CD14-positive monocyte (primary cell): Measurements from ENCODE around the gene EEIG1. TPM values are rescaled to one million over a fixed set of nuclear protein-coding genes. Genes with fewer than 3 reads are reported as not detected.

Experiments
- DNase-seq, 3 donors: peaks; one replicate each; pipeline ENCODE4 v3.0.0-alpha.2; 2011 to 2022
- H2AFZ ChIP-seq: 2 replicates; pipeline ENCODE4 v1.6.0; 2012; ENCODE audit warnings: mild to moderate bottlenecking, low read depth, low read length, inconsistent platforms; ENCODE audit not compliant: insufficient read depth, poor library complexity, severe bottlenecking
- H3K27ac ChIP-seq, 2 donors: 1 replicate in 1 of 2; 2 replicates in 1 of 2; pipeline ENCODE4 v1.5.1; 2012 to 2013; ENCODE audit warnings: low read length in 2 of 2, control low read depth in 1 of 2, inconsistent platforms in 1 of 2, low read depth in 1 of 2, mild to moderate bottlenecking in 1 of 2
- H3K27me3 ChIP-seq, 2 donors: one replicate each; pipeline versions ENCODE4 v1.6.0 to v1.6.1; 2011 to 2013; ENCODE audit warnings: low read length in 2 of 2; ENCODE audit not compliant: control insufficient read depth in 2 of 2, insufficient read depth in 2 of 2
- H3K36me3 ChIP-seq, 2 donors: replicated peaks in 1 of 2; 1 replicate in 1 of 2; 2 replicates in 1 of 2; pipeline versions ENCODE4 v1.5.1 to v1.6.1; 2012 to 2013; ENCODE audit warnings: low read length in 2 of 2, control low read depth in 1 of 2, inconsistent platforms in 1 of 2, mild to moderate bottlenecking in 1 of 2; ENCODE audit not compliant: insufficient read depth in 2 of 2, control insufficient read depth in 1 of 2
- H3K4me1 ChIP-seq, 2 donors: 1 replicate in 1 of 2; 2 replicates in 1 of 2; pipeline versions ENCODE4 v1.5.1 to v1.6.1; 2012 to 2013; ENCODE audit warnings: low read length in 2 of 2, control low read depth in 1 of 2, inconsistent platforms in 1 of 2, mild to moderate bottlenecking in 1 of 2, moderate library complexity in 1 of 2; ENCODE audit not compliant: insufficient read depth in 2 of 2, control insufficient read depth in 1 of 2
- H3K4me2 ChIP-seq: replicated peaks from 2 replicates; pipeline ENCODE3; 2012; ENCODE audit warnings: low read length, moderate library complexity, mild to moderate bottlenecking; ENCODE audit not compliant: poor library complexity, severe bottlenecking; ENCODE audit errors: extremely low read depth
- H3K4me3 ChIP-seq, 3 experiments: fragments of 200-600 bp in 1 of 3; sonication (generic) in 1 of 3; replicated peaks in 1 of 3; 1 replicate in 2 of 3; 2 replicates in 1 of 3; pipeline ENCODE4 v1.5.1; 2011 to 2013; ENCODE audit warnings: low read length in 3 of 3, mild to moderate bottlenecking in 3 of 3, control low read depth in 2 of 3, low read depth in 2 of 3, inconsistent platforms in 1 of 3, moderate library complexity in 1 of 3
- H3K79me2 ChIP-seq: 2 replicates; pipeline ENCODE4 v1.6.0; 2012; ENCODE audit warnings: mild to moderate bottlenecking, control low read depth, inconsistent platforms, low read length, moderate library complexity; ENCODE audit not compliant: insufficient read depth
- H3K9ac ChIP-seq: 2 replicates; pipeline ENCODE4 v1.6.0; 2017; ENCODE audit warnings: low read length, mild to moderate bottlenecking; ENCODE audit not compliant: insufficient read depth, poor library complexity, severe bottlenecking
- H3K9me3 ChIP-seq, 2 donors: replicated peaks in 1 of 2; 1 replicate in 1 of 2; 2 replicates in 1 of 2; pipeline versions ENCODE4 v1.5.1 to v1.6.1; 2012 to 2013; ENCODE audit warnings: low read length in 2 of 2, control low read depth in 1 of 2; ENCODE audit not compliant: control insufficient read depth in 1 of 2, insufficient read depth in 1 of 2
- H4K20me1 ChIP-seq: 2 replicates; pipeline ENCODE4 v1.6.0; 2012; ENCODE audit warnings: mild to moderate bottlenecking, low read length, control low read depth, moderate library complexity; ENCODE audit not compliant: insufficient read depth
- H3K27ac Mint-ChIP-seq, 7 donors: one replicate each; pipeline ENCODE4 v1.8.0; 2020; ENCODE audit warnings: mild to moderate bottlenecking in 7 of 7, mixed read lengths in 7 of 7, moderate library complexity in 6 of 7, inconsistent platforms in 2 of 7
- H3K27me3 Mint-ChIP-seq, 3 donors: one replicate each; pipeline ENCODE4 v1.8.0; 2021 to 2022; ENCODE audit warnings: low read depth in 3 of 3, mild to moderate bottlenecking in 3 of 3, mixed read lengths in 3 of 3, moderate library complexity in 3 of 3, inconsistent platforms in 1 of 3
- H3K36me3 Mint-ChIP-seq, 2 donors: one replicate each; pipeline ENCODE4 v1.8.0; 2020; ENCODE audit warnings: mixed read lengths in 2 of 2, inconsistent platforms in 1 of 2, mild to moderate bottlenecking in 1 of 2
- H3K4me1 Mint-ChIP-seq: one replicate; pipeline ENCODE4 v1.8.0; 2020; ENCODE audit warnings: mild to moderate bottlenecking, mixed read lengths
- H3K4me3 Mint-ChIP-seq, 2 donors: one replicate each; pipeline ENCODE4 v1.8.0; 2020; ENCODE audit warnings: mild to moderate bottlenecking in 2 of 2, mixed read lengths in 2 of 2, moderate library complexity in 1 of 2
- H3K9me3 Mint-ChIP-seq, 7 donors: one replicate each; pipeline ENCODE4 v1.8.0; 2020 to 2022; ENCODE audit warnings: mixed read lengths in 7 of 7, mild to moderate bottlenecking in 6 of 7, moderate library complexity in 6 of 7, inconsistent platforms in 2 of 7
- WGBS: methylation state at CpG from one replicate; pipeline ENCODE4 v1.1.5; 2013; ENCODE audit warnings: missing lambda C conversion rate; ENCODE audit not compliant: insufficient coverage; 5-methylcytosine and 5-hydroxymethylcytosine counted together
- intact Hi-C, 2 donors: fragments of 100-400 bp; cut with micrococcal nuclease; formaldehyde crosslinking; loops; one replicate each; pipeline versions ENCODE4 v1.15.0 to v1.15.1; 2023
- polyA plus RNA-seq, 3 donors: library from polyadenylated mRNA; depleted of rRNA in 1 of 3; unstranded in 2 of 3; stranded (reverse) in 1 of 3; fragments of 300-500 nt in 2 of 3; fragments of >200 nt in 1 of 3; fragmentation: Illumina TruSeq in 2 of 3; gene quantifications; 1 replicate in 2 of 3; 2 replicates in 1 of 3; pipeline ENCODE4 v1.2.3, GENCODE V29; 2012 to 2021
- TF ChIP-seq, protein P1 (sequence below): fragments of 200-600 bp; IDR thresholded peaks from one replicate; pipeline ENCODE4 v1.8.0; 2022; ENCODE audit warnings: antibody characterized with exemption, mild to moderate bottlenecking

The EEIG1 gene
- polyA plus RNA-seq, 3 donors: 0.86 to 2.3 (median 2.1) TPM

- H3K9me3 Mint-ChIP-seq: no peaks in the 10 kb centered on the region
- intact Hi-C loops: loop anchor here (1.0 to 10.0 kb wide), 4 partner anchors 92 to 174 kb away; no protein-coding TSS in a partner anchor
- H3K4me3 Mint-ChIP-seq: peak overlapping the region in 1 of 2 donors; percentile 30
Observed at GRCh38 chr9:127943011-127943662, 37.7 kb downstream of the EEIG1 start.

DNA sequence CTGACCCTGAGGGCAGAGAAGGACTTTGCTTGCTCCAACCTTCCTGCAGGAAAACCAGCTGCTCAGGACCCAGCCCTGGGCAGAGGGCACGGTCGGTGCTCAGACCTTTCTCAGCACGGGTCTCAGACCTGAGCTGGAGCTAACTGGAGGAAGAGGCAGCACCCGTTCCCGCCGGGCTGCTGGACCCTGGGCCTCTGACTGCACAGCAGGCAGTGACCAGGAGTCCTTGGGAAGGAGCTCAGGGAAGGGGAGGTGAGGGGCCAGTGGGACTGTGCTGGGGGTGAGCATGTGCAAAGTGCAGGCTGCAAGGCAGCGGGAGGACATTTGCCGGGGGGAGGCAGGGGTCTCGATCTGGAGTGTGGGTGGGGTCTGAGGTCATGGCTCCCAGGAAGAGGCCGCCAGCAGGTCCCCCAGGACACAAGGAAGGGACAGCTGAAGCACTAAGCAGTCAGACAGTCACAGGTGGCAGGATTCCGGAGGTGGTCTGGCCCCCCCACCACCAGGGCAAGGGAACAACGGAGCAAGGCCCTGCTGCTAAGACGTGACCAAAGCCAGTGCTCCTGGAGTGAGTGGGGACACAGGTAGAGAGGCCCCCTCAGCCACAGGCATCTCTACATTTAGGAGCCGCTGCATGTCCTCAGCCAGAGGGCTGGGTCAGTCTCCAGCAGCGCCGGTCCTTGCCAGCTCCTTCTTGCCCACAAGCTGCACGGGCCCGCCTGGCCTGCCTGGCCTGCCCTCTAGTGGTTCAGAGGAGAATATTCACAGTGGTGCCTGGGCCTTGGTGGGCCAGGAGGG is 38.4 kb downstream of the EEIG1 start:
- no peak overlapping the region for H3K27ac ChIP-seq

More at GRCh38 chr9:127943011-127943662, 37.7 kb downstream of the EEIG1 start:
- no peaks in the 10 kb centered on the region for H4K20me1 ChIP-seq
- peaks cover 6% of the 10 kb centered on the region in 2 donors for H3K36me3 Mint-ChIP-seq
- H3K4me1 ChIP-seq: peaks cover 11 to 14% of the 10 kb centered on the region in 2 donors
- no peaks in the 10 kb centered on the region for H3K9me3 ChIP-seq
- no peak for DNase-seq
- peak overlapping the region in 3 of 7 donors; percentile 32 to 86 (median 83) for H3K27ac Mint-ChIP-seq
- no peak overlapping the region for H3K4me3 ChIP-seq
- TF ChIP-seq, protein P1, sequence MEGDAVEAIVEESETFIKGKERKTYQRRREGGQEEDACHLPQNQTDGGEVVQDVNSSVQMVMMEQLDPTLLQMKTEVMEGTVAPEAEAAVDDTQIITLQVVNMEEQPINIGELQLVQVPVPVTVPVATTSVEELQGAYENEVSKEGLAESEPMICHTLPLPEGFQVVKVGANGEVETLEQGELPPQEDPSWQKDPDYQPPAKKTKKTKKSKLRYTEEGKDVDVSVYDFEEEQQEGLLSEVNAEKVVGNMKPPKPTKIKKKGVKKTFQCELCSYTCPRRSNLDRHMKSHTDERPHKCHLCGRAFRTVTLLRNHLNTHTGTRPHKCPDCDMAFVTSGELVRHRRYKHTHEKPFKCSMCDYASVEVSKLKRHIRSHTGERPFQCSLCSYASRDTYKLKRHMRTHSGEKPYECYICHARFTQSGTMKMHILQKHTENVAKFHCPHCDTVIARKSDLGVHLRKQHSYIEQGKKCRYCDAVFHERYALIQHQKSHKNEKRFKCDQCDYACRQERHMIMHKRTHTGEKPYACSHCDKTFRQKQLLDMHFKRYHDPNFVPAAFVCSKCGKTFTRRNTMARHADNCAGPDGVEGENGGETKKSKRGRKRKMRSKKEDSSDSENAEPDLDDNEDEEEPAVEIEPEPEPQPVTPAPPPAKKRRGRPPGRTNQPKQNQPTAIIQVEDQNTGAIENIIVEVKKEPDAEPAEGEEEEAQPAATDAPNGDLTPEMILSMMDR: peak; percentile 57
- peak overlapping the region; percentile 12 for H2AFZ ChIP-seq
- H3K36me3 ChIP-seq: no peaks in the 10 kb centered on the region
- H3K4me1 Mint-ChIP-seq: peaks cover 15% of the 10 kb centered on the region
- H3K27ac ChIP-seq: no peak overlapping the region
- no peak overlapping the region for H3K9ac ChIP-seq
- WGBS: 68% methylated on average over 11 of the region's 14 CpGs
- H3K4me2 ChIP-seq: peak overlapping the region; percentile 9
- peaks cover 0 to 3% (median 0%) of the 10 kb centered on the region in 3 donors for H3K27me3 Mint-ChIP-seq
- no peaks in the 10 kb centered on the region for H3K79me2 ChIP-seq
- no peaks in the 10 kb centered on the region for H3K27me3 ChIP-seq

More for the DNA sequence above, 38.4 kb downstream of the EEIG1 start:
- H3K9me3 ChIP-seq: no peaks in the 10 kb centered on the region
- H3K4me2 ChIP-seq: no peak overlapping the region
- Mint-ChIP-seq H3K27me3 (peaks cover 0 to 3% (median 0%) of the 10 kb centered on the region in 3 donors), H3K4me3 (peak overlapping the region in 1 of 2 donors; percentile 30), H3K27ac (peak overlapping the region in 3 of 7 donors; percentile 68 to 86 (median 83)), H3K9me3 (no peaks in the 10 kb centered on the region), H3K36me3 (peaks cover 6% of the 10 kb centered on the region in 2 donors), H3K4me1 (peaks cover 20% of the 10 kb centered on the region)
- WGBS: 71% methylated on average over 16 of the region's 18 CpGs
- intact Hi-C loops: loop anchor here (1.0 to 10.0 kb wide), 4 partner anchors 92 to 175 kb away; no protein-coding TSS in a partner anchor
- no peaks in the 10 kb centered on the region for H4K20me1 ChIP-seq
- H3K4me3 ChIP-seq: no peak overlapping the region
- TF ChIP-seq, protein P1: peak; percentile 97
- DNase-seq: peak; percentile 41 to 67 (median 49)
- H2AFZ ChIP-seq: no peak overlapping the region
- H3K36me3 ChIP-seq: no peaks in the 10 kb centered on the region
- no peak overlapping the region for H3K9ac ChIP-seq
- no peaks in the 10 kb centered on the region for H3K27me3 ChIP-seq
- H3K4me1 ChIP-seq: peaks cover 14 to 20% of the 10 kb centered on the region in 2 donors
- peaks cover 2% of the 10 kb centered on the region for H3K79me2 ChIP-seq
